IPS DF 4.7 (cell line): ENCODE data around the gene ETFRF1.

ENCODE experiments used
- DNase-seq: peaks from one replicate; pipeline ENCODE4 v3.0.0-alpha.2; 2013; ENCODE audit warnings: low spot score; ENCODE audit errors: extremely low read depth

The ETFRF1 gene

GRCh38 chr12:25195056-25195971 is at the start of gene ETFRF1, which contains the start of gene DNAI7:
ETFRF1 (plus strand) TSS chr12:25195237; CDS start chr12:25203957, 8,720 bp downstream.
DNAI7 (minus strand) TSS chr12:25195160; CDS start chr12:25195078, 82 bp downstream.
- DNase-seq, result peak; percentile 80

- DNase-seq, result no peak
Measured at GRCh38 chr12:25146686-25147085, 48.4 kb upstream of the ETFRF1 start.

GRCh38 chr12:25151476-25151875 is 43.6 kb upstream of the ETFRF1 start:
- no peak for DNase-seq

DNA sequence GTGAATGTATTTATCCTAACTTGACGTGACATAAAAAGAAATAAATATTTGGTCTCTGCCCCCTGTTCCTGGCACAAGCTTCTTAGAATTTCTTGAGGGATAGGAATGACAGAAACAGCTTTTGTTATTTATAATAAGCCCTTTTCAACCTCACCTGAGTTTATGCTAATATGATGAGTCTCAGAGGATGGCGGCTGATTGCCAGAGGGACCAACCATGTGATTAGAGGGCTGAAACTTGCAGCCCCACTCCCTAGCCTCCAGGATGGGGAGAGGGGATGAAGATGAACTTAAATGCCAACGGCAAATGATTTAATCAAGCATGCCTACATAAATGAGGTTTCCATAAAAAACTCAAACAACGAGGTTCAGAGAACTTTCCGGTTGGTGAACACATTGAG is 43.0 kb upstream of the ETFRF1 start:
- DNase-seq, result no peak

GRCh38 chr12:25155022-25155576 is 39.9 kb upstream of the ETFRF1 start:
- no peak for DNase-seq

DNA sequence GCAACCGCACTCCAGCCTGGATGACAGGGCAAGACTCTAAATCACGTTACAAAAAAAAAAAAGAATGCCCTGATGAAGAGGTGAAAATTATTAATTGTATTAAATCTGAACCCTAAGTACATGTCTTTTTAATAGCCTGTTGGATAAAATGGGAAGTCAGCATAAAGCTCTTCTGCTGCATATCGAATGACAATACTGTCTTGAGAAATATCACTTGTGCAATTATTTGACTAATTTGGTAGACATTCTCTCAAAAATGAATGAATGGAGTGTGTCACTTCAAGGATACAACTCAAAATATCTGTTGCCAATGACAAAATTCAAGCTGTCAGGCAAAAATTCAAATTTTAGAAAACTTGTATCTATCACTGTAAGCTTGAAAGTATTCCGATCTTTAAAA is 39.0 kb upstream of the ETFRF1 start:
- DNase-seq, result no peak

DNA sequence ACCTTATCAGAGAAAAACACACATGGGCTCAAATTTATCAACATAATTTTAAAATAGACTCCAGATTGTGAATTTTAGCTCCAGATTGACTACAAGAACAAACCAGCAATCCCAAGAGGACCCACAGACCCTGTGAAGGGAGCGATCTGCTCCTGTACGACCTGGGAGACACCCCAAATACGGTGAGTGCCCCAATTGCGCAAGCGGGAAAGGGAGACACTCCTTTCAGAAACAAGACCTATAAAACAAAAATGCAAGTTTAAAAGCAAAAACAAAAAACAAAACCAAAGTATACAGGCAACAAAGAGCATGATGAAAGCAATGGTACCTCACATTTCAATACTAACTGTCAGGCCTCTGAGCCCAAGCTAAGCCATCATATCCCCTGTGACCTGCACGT is 32.2 kb upstream of the ETFRF1 start:
- DNase-seq, result no peak

DNA sequence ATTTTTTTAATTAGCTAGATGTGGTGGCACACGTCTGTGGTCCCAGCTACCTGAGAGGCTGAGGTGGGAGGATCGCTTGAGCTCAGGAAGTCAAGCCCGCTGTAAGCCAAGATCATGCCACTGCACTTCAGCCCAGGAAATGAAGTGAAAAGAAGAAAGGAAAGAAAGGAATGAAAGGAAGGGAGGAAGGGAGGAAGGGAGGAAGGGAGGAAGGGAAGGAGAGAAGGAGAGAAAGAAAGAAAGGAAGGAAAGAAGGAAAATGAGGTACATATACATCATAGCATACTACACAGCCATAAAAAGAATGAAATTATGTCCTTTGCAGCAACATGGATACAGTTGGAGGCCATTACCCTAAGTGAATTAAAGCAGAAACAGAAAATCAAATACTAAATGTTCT is 12.3 kb upstream of the ETFRF1 start:
- no peak for DNase-seq

DNA sequence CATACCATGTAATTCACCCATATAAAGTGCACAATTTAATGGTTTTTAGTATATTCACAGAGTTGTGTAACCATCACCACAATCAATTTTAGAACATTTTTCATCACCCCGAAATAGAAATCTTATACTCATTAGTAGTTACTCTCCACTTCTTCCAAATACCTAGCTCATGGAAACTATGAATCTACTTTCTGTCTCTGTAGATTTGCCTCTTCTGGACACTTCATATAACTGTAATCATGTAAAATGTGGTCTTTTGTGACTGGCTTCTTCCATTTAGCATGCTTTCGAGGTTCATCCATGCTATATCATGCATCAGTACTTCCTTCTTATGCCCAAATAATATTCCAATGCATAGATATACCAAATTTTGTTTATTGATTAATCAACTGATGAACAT is 10.9 kb upstream of the ETFRF1 start:
- DNase-seq, result no peak

DNA sequence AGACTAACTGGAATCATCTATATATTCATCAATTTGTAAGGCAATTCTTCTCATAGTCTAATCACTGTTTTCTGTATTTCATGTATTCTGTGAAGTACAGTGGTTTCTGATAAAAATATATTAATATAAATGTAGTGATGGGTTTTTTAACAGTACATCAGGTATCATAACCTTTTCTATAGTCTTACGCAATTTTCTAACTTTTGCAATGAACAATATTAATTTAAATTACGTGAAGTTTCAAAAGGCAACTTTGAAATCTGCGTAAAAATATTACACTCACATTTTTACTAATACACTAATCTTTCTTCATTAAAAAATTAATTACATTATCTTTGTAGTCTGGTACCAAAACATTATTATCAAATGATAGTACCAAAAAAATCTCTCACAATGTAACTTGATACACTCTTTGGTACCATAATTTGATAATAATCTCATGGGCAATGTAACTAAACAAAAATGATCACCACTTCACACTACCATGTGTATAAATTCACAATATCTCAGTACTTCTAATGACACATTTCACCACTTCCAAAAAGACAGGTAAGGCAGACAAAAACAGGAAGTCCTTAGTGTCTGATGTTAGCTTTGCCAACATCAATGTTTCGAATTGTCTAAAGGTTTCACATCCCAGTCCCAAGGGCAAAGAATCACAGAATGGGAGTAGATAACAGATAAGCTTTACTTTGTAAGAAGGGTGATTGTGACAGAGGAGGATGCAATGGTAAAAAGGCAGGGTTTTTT is 8.8 kb upstream of the ETFRF1 start:
- no peak for DNase-seq

DNA sequence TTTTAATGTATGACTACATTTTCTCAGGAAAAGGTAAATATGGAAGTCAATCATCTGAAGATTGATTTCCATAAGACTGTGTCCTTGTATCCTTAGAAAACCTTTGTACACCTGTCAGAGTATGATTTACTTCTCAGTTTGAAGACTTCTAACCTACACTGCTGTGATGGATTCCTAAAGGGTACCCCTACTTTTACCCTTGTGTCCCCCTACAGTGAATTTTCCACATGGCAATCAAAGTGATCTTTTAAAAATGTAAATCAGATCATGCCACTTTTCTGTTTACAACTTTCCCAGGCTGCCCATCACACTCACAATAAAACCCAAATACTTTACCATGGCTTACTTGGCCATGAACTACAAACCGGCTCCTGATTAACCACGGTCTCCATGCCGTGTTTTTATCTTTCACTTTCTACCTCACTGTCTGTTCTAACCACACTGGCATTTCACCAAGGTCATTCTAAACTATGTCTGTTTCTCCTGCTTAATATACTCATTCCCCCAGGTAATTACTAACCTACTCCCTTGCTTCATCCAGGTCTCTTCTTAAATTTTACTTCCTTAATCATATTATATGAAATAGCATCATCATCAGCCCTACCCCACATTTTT is 8.1 kb upstream of the ETFRF1 start:
- DNase-seq, result no peak

DNA sequence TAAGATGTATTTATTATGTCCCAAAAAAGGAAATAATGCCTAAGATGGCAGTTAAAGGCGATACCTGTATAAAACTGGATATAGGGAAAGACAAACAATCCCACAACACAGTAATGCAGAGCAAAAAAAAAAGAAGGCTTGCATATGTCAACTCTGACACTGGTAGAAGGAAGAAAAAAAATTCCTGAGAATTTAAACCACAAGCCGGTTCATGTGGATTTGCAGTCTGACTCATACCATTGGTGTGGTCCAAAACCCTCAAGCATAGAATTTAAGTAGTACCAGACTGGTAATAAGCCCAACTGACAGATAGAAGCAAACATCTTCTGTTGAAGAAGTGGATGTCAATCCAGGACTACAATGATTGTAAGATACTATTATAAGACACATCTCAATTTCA is 7.3 kb upstream of the ETFRF1 start:
- no peak for DNase-seq

DNA sequence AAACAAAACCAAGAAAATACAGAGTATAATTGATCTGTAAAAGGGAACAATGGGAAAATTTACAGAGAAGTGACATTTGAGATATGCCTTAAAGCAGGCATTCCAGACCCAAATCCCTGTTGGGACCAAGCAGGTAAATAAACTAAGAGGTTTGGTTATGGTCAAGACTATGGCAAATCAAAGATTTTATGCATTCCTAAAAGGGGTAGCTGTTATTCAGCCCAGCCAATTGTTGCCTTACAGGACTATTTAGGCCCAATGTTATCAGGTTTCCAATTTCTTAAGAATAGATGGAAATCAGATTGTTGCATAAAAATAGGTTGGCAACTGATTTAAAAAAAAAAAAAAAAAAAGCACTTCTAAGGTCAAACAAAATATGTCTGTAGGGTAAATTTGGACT is 5.4 kb upstream of the ETFRF1 start:
- DNase-seq, result no peak

DNA sequence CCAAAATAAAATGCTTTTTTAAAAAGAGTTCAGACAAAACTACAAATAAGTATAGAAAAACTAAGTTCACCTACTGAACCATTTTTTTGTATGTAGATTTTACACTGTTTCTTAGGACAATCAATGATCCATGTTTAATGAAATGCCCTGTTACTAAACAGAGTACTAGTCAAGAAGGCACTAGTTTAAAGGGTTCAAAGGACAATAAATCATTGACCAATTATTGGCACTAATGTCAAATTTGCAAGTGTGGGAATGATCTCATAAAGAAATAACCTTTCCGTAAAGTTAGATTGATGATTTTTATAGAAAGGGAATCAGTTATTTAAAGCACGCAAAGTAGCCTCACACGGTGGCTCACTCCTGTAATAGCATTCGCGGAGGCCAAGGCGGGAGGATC is 4.2 kb upstream of the ETFRF1 start:
- no peak for DNase-seq

DNA sequence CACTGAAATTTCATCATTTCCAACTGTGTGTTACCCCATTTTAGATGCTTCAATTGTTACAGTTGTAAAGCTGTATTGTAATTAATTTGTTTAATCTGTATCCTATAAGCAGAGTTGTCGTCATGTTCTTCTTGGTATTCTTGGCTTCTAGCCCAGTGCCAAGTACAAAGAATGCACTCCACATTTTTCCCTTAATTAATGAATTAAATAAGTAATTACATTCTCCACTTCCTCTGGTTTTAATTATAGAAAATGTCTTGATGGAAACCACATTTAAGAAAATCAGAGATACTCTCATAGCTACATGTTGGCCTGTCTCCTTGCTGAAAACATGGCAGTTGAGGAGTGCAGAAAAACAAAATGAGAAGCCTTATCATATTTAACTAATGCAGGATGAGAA is 823 bp upstream of the ETFRF1 start:
- no peak for DNase-seq

- no peak for DNase-seq
Measured at GRCh38 chr12:25194722-25195055, 348 bp upstream of the ETFRF1 start.

- DNase-seq, result no peak
Measured at GRCh38 chr12:25197608-25198007, 2.6 kb downstream of the ETFRF1 start.

GRCh38 chr12:25200703-25201102 is 5.7 kb downstream of the ETFRF1 start:
- DNase-seq, result no peak

GRCh38 chr12:25202137-25202536 is 7.1 kb downstream of the ETFRF1 start:
- DNase-seq, result no peak

DNA sequence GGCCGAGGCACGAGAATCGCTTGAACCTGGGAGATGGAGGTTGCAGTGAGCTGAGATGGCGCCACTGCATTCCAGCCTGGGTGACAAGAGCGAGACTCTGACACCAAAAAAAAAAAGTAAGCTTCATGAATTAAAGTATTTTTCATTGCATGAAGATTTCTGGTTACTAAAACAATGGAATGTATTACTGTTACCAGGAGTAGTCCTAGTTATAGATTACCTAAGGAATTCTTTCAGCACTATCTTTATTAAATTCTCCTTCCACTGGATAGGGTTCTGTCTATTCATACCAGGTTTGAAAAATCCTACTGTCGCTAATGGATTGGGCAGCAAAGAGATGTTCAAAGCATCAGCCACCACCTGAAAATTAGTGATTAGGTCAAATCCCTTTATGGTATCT is 12.4 kb downstream of the ETFRF1 start:
- DNase-seq, result no peak

GRCh38 chr12:25207846-25208245 is 12.8 kb downstream of the ETFRF1 start:
- DNase-seq, result no peak

DNA sequence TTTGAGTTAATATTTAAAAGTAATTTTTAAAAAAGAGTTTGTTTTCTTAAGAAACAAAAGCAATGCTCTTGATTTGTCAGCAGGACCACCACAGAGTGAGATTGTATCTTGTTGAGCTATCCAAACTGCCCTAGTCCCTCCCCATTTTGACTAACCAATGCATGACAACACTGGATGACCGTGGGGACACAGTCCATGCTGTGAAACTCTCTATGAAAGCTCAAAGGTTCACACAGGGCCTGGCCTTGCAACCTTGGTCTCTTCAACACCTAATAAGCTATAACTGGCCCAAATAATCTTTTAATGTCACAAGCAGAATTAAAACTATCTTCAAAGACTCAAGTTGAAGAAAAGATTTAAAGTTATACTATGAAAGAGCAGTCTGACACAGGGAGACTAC is 13.5 kb downstream of the ETFRF1 start:
- no peak for DNase-seq
